H1 (cell line): ENCODE results near the gene SHANK1. TPM values are rescaled to one million over a fixed set of nuclear protein-coding genes. Genes with fewer than 3 reads are reported as not detected.

ENCODE experiments used
- CTCF ChIA-PET: fragments of 300-600 bp; sonication (Branson Sonifier 250); formaldehyde crosslinking; loops from one replicate; lab custom pipeline; 2021; ENCODE audit not compliant: partially characterized antibody; lab: Charles Lee
- POLR2A ChIA-PET: fragments of 300-600 bp; sonication (Branson Sonifier 250); formaldehyde crosslinking; loops from one replicate; lab custom pipeline; 2021; ENCODE audit warnings: inconsistent platforms; ENCODE audit not compliant: partially characterized antibody; lab: Charles Lee
- DNase-seq, 2 experiments: peaks; one replicate each; pipeline versions ENCODE4 v3.0.0 to v3.0.0-alpha.2; 2010 to 2022; ENCODE audit warnings: low spot score in 2 of 2, low read depth in 1 of 2, mixed read lengths in 1 of 2
- FAIRE-seq: peaks from 2 replicates; lab custom pipeline; 2011; peaks lifted over from hg19 to GRCh38; lab: Jason Lieb, UNC
- H2AFZ ChIP-seq: 2 replicates; pipeline ENCODE4 v1.8.1; 2012; ENCODE audit warnings: low read length, inconsistent platforms
- H2AK5ac ChIP-seq: 2 replicates; pipeline ENCODE4 v1.6.1; 2013; ENCODE audit warnings: low read depth, low read length
- H2BK120ac ChIP-seq: replicated peaks from 2 replicates; pipeline ENCODE3; 2013; ENCODE audit warnings: low read depth, low read length, inconsistent platforms
- H2BK12ac ChIP-seq: 2 replicates; pipeline ENCODE4 v1.6.1; 2013; ENCODE audit warnings: low read depth, low read length
- H2BK15ac ChIP-seq: 2 replicates; pipeline ENCODE4 v1.6.1; 2013; ENCODE audit warnings: low read length
- H2BK20ac ChIP-seq: 2 replicates; pipeline ENCODE4 v1.6.1; 2013; ENCODE audit warnings: low read length
- H2BK5ac ChIP-seq: 2 replicates; pipeline ENCODE4 v1.6.1; 2013; ENCODE audit warnings: low read depth, low read length
- H3K14ac ChIP-seq: 2 replicates; pipeline ENCODE4 v1.6.1; 2013; ENCODE audit warnings: inconsistent platforms; ENCODE audit not compliant: insufficient read length
- H3K18ac ChIP-seq: 2 replicates; pipeline ENCODE4 v1.6.1; 2013; ENCODE audit warnings: low read length; ENCODE audit errors: extremely low read depth
- H3K23ac ChIP-seq: 2 replicates; pipeline ENCODE4 v1.6.1; 2013; ENCODE audit warnings: inconsistent platforms; ENCODE audit not compliant: insufficient read length
- H3K23me2 ChIP-seq: 2 replicates; pipeline ENCODE4 v1.6.1; 2013; ENCODE audit warnings: low read depth, low read length
- H3K27ac ChIP-seq: 2 replicates; pipeline ENCODE4 v1.6.1; 2011; ENCODE audit warnings: low read depth, low read length, inconsistent platforms
- H3K27me3 ChIP-seq, 4 experiments: replicated peaks in 1 of 4; 1 replicate in 1 of 4; 2 replicates in 3 of 4; pipeline versions ENCODE4 v1.6.1 to v1.8.1; 2011 to 2013; ENCODE audit warnings: low read length in 3 of 4, mild to moderate bottlenecking in 3 of 4, inconsistent platforms in 2 of 4, mixed read lengths in 2 of 4, moderate library complexity in 1 of 4; ENCODE audit not compliant: control insufficient read depth in 3 of 4, insufficient read depth in 3 of 4; ENCODE audit errors: extremely low read depth in 1 of 4
- H3K36me3 ChIP-seq, 4 experiments: 2 replicates each; pipeline versions ENCODE4 v1.6.1 to v1.8.1; 2011 to 2013; ENCODE audit warnings: mild to moderate bottlenecking in 4 of 4, low read length in 3 of 4, moderate library complexity in 2 of 4, control low read depth in 1 of 4, inconsistent platforms in 1 of 4; ENCODE audit not compliant: insufficient read depth in 4 of 4, control insufficient read depth in 2 of 4
- H3K4ac ChIP-seq: replicated peaks from 2 replicates; pipeline ENCODE3; 2013; ENCODE audit warnings: low read length, low read depth, mixed read lengths, inconsistent platforms; ENCODE audit not compliant: insufficient read length
- H3K4me1 ChIP-seq, 4 experiments: replicated peaks in 1 of 4; 1 replicate in 1 of 4; 2 replicates in 3 of 4; pipeline versions ENCODE4 v1.6.1 to v1.8.1; 2011 to 2013; ENCODE audit warnings: low read length in 3 of 4, inconsistent platforms in 2 of 4, mixed read lengths in 1 of 4; ENCODE audit not compliant: insufficient read depth in 4 of 4, control insufficient read depth in 3 of 4
- H3K4me2 ChIP-seq, 2 experiments: 2 replicates each; pipeline versions ENCODE4 v1.6.1 to v1.8.1; 2011 to 2013; ENCODE audit warnings: low read depth in 2 of 2, low read length in 2 of 2, control low read depth in 1 of 2, inconsistent platforms in 1 of 2, mild to moderate bottlenecking in 1 of 2; ENCODE audit not compliant: insufficient read depth in 1 of 2
- H3K4me3 ChIP-seq, 4 experiments: fragments of 200-600, 300-600 bp in 1 of 4; sonication (generic), shearing (Covaris generic), sonication (Bioruptor Twin) in 1 of 4; 2 replicates each; pipeline versions ENCODE4 v1.5.1 to v1.8.1; 2011 to 2016; ENCODE audit warnings: low read length in 4 of 4, low read depth in 3 of 4, control low read depth in 2 of 4, inconsistent platforms in 2 of 4, mild to moderate bottlenecking in 2 of 4, mixed read lengths in 1 of 4, moderate library complexity in 1 of 4; ENCODE audit not compliant: insufficient read depth in 2 of 4; ENCODE audit errors: extremely low read depth in 1 of 4
- H3K56ac ChIP-seq: replicated peaks from 2 replicates; pipeline ENCODE3; 2013; ENCODE audit warnings: low read depth, mild to moderate bottlenecking, mixed read lengths, low read length, inconsistent platforms; ENCODE audit not compliant: insufficient read length
- H3K79me1 ChIP-seq: 2 replicates; pipeline ENCODE4 v1.6.1; 2013; ENCODE audit warnings: low read depth, low read length, control low read depth
- H3K79me2 ChIP-seq, 2 experiments: 2 replicates each; pipeline versions ENCODE4 v1.6.1 to v1.8.1; 2012 to 2013; ENCODE audit warnings: low read length in 2 of 2, mild to moderate bottlenecking in 2 of 2, inconsistent platforms in 1 of 2; ENCODE audit not compliant: insufficient read depth in 2 of 2, control insufficient read depth in 1 of 2
- H3K9ac ChIP-seq, 4 experiments: replicated peaks in 1 of 4; 1 replicate in 1 of 4; 2 replicates in 3 of 4; pipeline versions ENCODE4 v1.6.1 to v1.8.1; 2011 to 2013; ENCODE audit warnings: low read depth in 3 of 4, low read length in 3 of 4, control low read depth in 2 of 4, mild to moderate bottlenecking in 2 of 4, moderate library complexity in 2 of 4, inconsistent platforms in 1 of 4; ENCODE audit errors: extremely low read depth in 1 of 4
- H3K9me3 ChIP-seq, 2 experiments: 2 replicates each; pipeline versions ENCODE4 v1.6.1 to v1.8.1; 2012 to 2013; ENCODE audit warnings: mild to moderate bottlenecking in 2 of 2, moderate library complexity in 2 of 2, control low read depth in 1 of 2, inconsistent platforms in 1 of 2, low read depth in 1 of 2, low read length in 1 of 2, mixed read lengths in 1 of 2; ENCODE audit not compliant: insufficient read depth in 2 of 2
- H4K20me1 ChIP-seq, 2 experiments: replicated peaks in 1 of 2; 2 replicates each; pipeline versions ENCODE3 to v1.8.1; 2011 to 2013; ENCODE audit warnings: inconsistent platforms in 2 of 2, low read length in 2 of 2, mild to moderate bottlenecking in 1 of 2; ENCODE audit not compliant: insufficient read depth in 2 of 2, control insufficient read depth in 1 of 2
- H4K5ac ChIP-seq: 2 replicates; pipeline ENCODE4 v1.6.1; 2013; ENCODE audit warnings: low read length, low read depth, mixed read lengths, inconsistent platforms; ENCODE audit not compliant: insufficient read length
- H4K8ac ChIP-seq: 2 replicates; pipeline ENCODE4 v1.8.0; 2013; ENCODE audit warnings: mild to moderate bottlenecking, moderate library complexity, low read length, inconsistent platforms; ENCODE audit not compliant: insufficient read depth; ENCODE audit errors: extremely low read depth
- H4K91ac ChIP-seq: replicated peaks from 2 replicates; pipeline ENCODE3; 2013; ENCODE audit warnings: low read length, mixed read lengths, inconsistent platforms; ENCODE audit not compliant: insufficient read length
- ASH2L ChIP-seq: fragments of 200-600, 300-600 bp; sonication (generic); IDR thresholded peaks from one replicate; pipeline ENCODE4 v1.7.1; 2017; ENCODE audit warnings: low read length
- CEBPB ChIP-seq: IDR thresholded peaks from 2 replicates; pipeline ENCODE4 v1.6.1; 2012; ENCODE audit warnings: low read depth, low read length
- CHD1 ChIP-seq: IDR thresholded peaks from 2 replicates; pipeline ENCODE4 v1.6.1; 2012; ENCODE audit warnings: low read depth, low read length, improper control_type of control experiment
- HDAC6 ChIP-seq: IDR thresholded peaks from one replicate; pipeline ENCODE4 v1.7.1; 2012; ENCODE audit warnings: low read depth, mild to moderate bottlenecking, inconsistent platforms, low read length, moderate library complexity
- MAFK ChIP-seq: IDR thresholded peaks from 2 replicates; pipeline ENCODE4 v1.6.1; 2012; ENCODE audit warnings: low read depth, mild to moderate bottlenecking, improper control_type of control experiment, low read length
- RNF2 ChIP-seq: fragments of 200-900, 300-1000 bp; sonication (generic); IDR thresholded peaks from 2 replicates; pipeline ENCODE4 v1.7.1; 2016; ENCODE audit warnings: borderline replicate concordance, low read depth, mild to moderate bottlenecking, antibody characterized with exemption, low read length; ENCODE audit not compliant: poor library complexity, severe bottlenecking; ENCODE audit errors: missing control alignments
- SUZ12 ChIP-seq: fragments of 200-600 bp; sonication (generic); IDR thresholded peaks from 2 replicates; pipeline ENCODE4 v1.6.1; 2012; ENCODE audit warnings: mild to moderate bottlenecking, inconsistent platforms, low read length, moderate library complexity, mixed read lengths
- WGBS, 2 experiments: shearing (Covaris generic) in 1 of 2; methylation state at CpG; one replicate each; pipeline versions ENCODE4 v1.1.6 to v1.1.7; 2013 to 2015; ENCODE audit warnings: low lambda C conversion rate in 2 of 2, mixed read lengths in 2 of 2, inconsistent platforms in 1 of 2, low coverage in 1 of 2, missing lambda C conversion rate in 1 of 2; ENCODE audit not compliant: insufficient replicate concordance in 2 of 2, insufficient coverage in 1 of 2, insufficient read length in 1 of 2; ENCODE audit errors: extremely low coverage in 1 of 2, missing lambda C conversion rate in 1 of 2; 5-methylcytosine and 5-hydroxymethylcytosine counted together
- polyA plus RNA-seq, 7 experiments: library from polyadenylated mRNA; depleted of rRNA in 3 of 7; stranded (reverse) in 5 of 7; unstranded in 2 of 7; fragments of >200 nt in 5 of 7; fragments of 200-250 nt in 2 of 7; gene quantifications; 1 replicate in 5 of 7; 2 replicates in 1 of 7; 4 replicates in 1 of 7; pipeline versions ENCODE4 v1.2.1 to v1.2.3, GENCODE V29; 2011 to 2013; ENCODE audit warnings: missing spikeins in 2 of 7, mixed read lengths in 2 of 7
- total RNA-seq: library from RNA; stranded (reverse); fragmentation: NEBNext Ultra II Directional; extraction: Animal tissue kit (Norgen Biotek cat#: 25700); gene quantifications from 2 replicates; pipeline ENCODE4 v1.2.1, GENCODE V29; 2021

Gene SHANK1
- total and polyA plus RNA-seq, 2 of the 8 experiments (the other 6 are each of a cell fraction or from before 2014, with no cell fraction given) = 1.1 to 3.7 TPM

DNA sequence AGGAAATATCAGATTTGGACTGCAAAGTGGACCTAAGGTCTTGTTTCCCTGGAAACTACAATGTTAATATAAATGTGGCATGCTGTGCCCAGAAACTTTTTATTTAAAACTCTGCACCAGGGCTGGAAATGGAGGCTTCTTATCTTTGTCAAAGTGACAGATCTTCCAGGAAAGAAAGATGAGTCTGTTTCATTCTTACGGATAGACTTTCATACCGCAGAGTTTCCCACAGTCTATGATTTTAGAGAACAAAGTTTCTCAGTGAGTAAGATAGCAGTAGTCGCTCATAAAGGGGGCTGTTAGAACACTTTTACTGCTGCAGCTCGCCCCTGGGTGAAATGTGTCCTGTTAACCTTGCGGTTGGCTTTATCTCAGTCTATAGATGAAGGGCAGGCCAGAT is 10.3 kb upstream of the SHANK1 start:
- H4K91ac ChIP-seq = no peak overlapping the region
- H3K4me1 ChIP-seq = peaks cover 0 to 14% (median 8%) of the 10 kb centered on the region in 4 experiments; a peak in 6 of 7 replicates
- no peak overlapping the region for H3K9ac ChIP-seq
- H2BK20ac ChIP-seq = no peak overlapping the region
- peaks cover 0 to 5% (median 0%) of the 10 kb centered on the region in 4 experiments; a peak in 3 of 7 replicates for H3K27me3 ChIP-seq
- FAIRE-seq = no peak
- H3K79me1 ChIP-seq = no peaks in the 10 kb centered on the region
- no peak overlapping the region for H3K18ac ChIP-seq
- WGBS, 2 experiments = 87% methylated on average over 5 of the region's 5 CpGs; no CpG with 5 or more reads in 1 of the 2 experiments
- peaks cover 0 to 5% of the 10 kb centered on the region in 2 experiments; a peak in 1 of 4 replicates for H3K79me2 ChIP-seq
- H2BK5ac ChIP-seq = no peak overlapping the region
- no peak overlapping the region for H3K4me3 ChIP-seq
- no peak overlapping the region for H3K14ac ChIP-seq
- H4K5ac ChIP-seq = no peak overlapping the region
- no peak overlapping the region for H2AK5ac ChIP-seq
- CTCF ChIA-PET = interaction anchor here (1.2 to 1.3 kb wide), 2 partner anchors 54 to 65 kb away, joined by 3 read pairs; no protein-coding TSS in a partner anchor
- H3K4me2 ChIP-seq = no peak overlapping the region
- no peak overlapping the region for H2BK12ac ChIP-seq
- H3K56ac ChIP-seq = no peak overlapping the region
- H3K27ac ChIP-seq = no peak overlapping the region
- peaks cover 9% of the 10 kb centered on the region; the same call in 1 of the 2 replicates for H3K23me2 ChIP-seq
- POLR2A ChIA-PET = interaction anchor here (1.3 kb wide), 1 partner anchor 75 kb away, joined by 3 read pairs; no protein-coding TSS in a partner anchor
- H2BK15ac ChIP-seq = no peak overlapping the region
- H3K23ac ChIP-seq = no peak overlapping the region
- no peaks in the 10 kb centered on the region for H3K36me3 ChIP-seq
- H4K20me1 ChIP-seq = peaks cover 0 to 2% of the 10 kb centered on the region in 2 experiments
- DNase-seq = no peak
- H3K4ac ChIP-seq = no peak overlapping the region
- H2AFZ ChIP-seq = no peak overlapping the region
- no peaks in the 10 kb centered on the region for H3K9me3 ChIP-seq
- no peak overlapping the region for H2BK120ac ChIP-seq
- no peak overlapping the region for H4K8ac ChIP-seq
- no peak for TF ChIP-seq ASH2L
- TF ChIP-seq HDAC6 = no peak
- no peak for TF ChIP-seq RNF2
- no peak for TF ChIP-seq CEBPB
- TF ChIP-seq MAFK = no peak
- no peak for TF ChIP-seq CHD1
- no peak for TF ChIP-seq SUZ12
